HK-2 (cell line): ENCODE measurements around the gene FCHO1.
"Not testable (repeated sequence)": the region's sequence is repeated elsewhere in the genome, so short reads cannot be mapped to it uniquely, and the experiment has no call there.

ENCODE experiments used
- DNase-seq: peaks from one replicate; pipeline ENCODE4 v3.0.0-alpha.2; 2018; ENCODE audit not compliant: unreplicated experiment

FCHO1 gene

GRCh38 chr19:17762505-17763229 lies 11.4 kb downstream of the FCHO1 start:
- no peak for DNase-seq

GRCh38 chr19:17764348-17764747 lies 13.1 kb downstream of the FCHO1 start:
- DNase-seq = no peak

- no peak for DNase-seq
Observed at GRCh38 chr19:17765069-17765618, 13.9 kb downstream of the FCHO1 start.

GRCh38 chr19:17766543-17767131 lies 15.4 kb downstream of the FCHO1 start:
- DNase-seq = peak; percentile 89

GRCh38 chr19:17767559-17767958 lies 16.3 kb downstream of the FCHO1 start:
- no peak for DNase-seq

- no peak for DNase-seq
Observed at GRCh38 chr19:17770613-17771012, 19.3 kb downstream of the FCHO1 start.

- no peak for DNase-seq
Observed at GRCh38 chr19:17772172-17772571, 20.9 kb downstream of the FCHO1 start.

GRCh38 chr19:17775245-17775927 lies 24.1 kb downstream of the FCHO1 start:
- DNase-seq = peak; percentile 42

GRCh38 chr19:17775991-17776803 lies 24.9 kb downstream of the FCHO1 start:
- DNase-seq = no peak

- DNase-seq = not testable (repeated sequence)
Observed at GRCh38 chr19:17777840-17778239, 26.6 kb downstream of the FCHO1 start.

- peak; percentile 76 for DNase-seq
Observed at GRCh38 chr19:17778251-17778967, 27.1 kb downstream of the FCHO1 start.

- DNase-seq = no peak
Observed at GRCh38 chr19:17778968-17779929, 28.0 kb downstream of the FCHO1 start.

GRCh38 chr19:17780781-17781180 lies 29.5 kb downstream of the FCHO1 start:
- DNase-seq = no peak

GRCh38 chr19:17783721-17784120 lies 32.4 kb downstream of the FCHO1 start:
- DNase-seq = not testable (repeated sequence)

- peak; percentile 68 for DNase-seq
Observed at GRCh38 chr19:17784201-17785008, 33.1 kb downstream of the FCHO1 start.

- DNase-seq = no peak
Observed at GRCh38 chr19:17787274-17787913, 36.1 kb downstream of the FCHO1 start.

- DNase-seq = no peak
Observed at GRCh38 chr19:17788632-17789031, 37.4 kb downstream of the FCHO1 start.

- no peak for DNase-seq
Observed at GRCh38 chr19:17790059-17790780, 38.9 kb downstream of the FCHO1 start.
